HFFc6 (cell line): Measurements from ENCODE around the gene SCN8A. TPM values are rescaled to one million over a fixed set of nuclear protein-coding genes. Genes with fewer than 3 reads are reported as not detected.
"Not testable (repeated sequence)": the region's sequence is repeated elsewhere in the genome, so short reads cannot be mapped to it uniquely, and the experiment has no call there.

Source experiments
- DNase-seq: peaks from one replicate; pipeline ENCODE4 v3.0.0-alpha.2; 2018
- H3K27ac Mint-ChIP-seq: 2 replicates; pipeline ENCODE4 v1.8.0; 2020; ENCODE audit warnings: mild to moderate bottlenecking, mixed read lengths
- H3K27me3 Mint-ChIP-seq: 2 replicates; pipeline ENCODE4 v1.8.0; 2021; ENCODE audit warnings: mild to moderate bottlenecking, moderate library complexity, mixed read lengths; ENCODE audit not compliant: insufficient read depth
- H3K36me3 Mint-ChIP-seq: 2 replicates; pipeline ENCODE4 v1.8.0; 2021; ENCODE audit warnings: low read depth, mixed read lengths
- H3K4me1 Mint-ChIP-seq: 2 replicates; pipeline ENCODE4 v1.8.0; 2020; ENCODE audit warnings: low read depth, mixed read lengths
- H3K4me3 Mint-ChIP-seq: 2 replicates; pipeline ENCODE4 v1.8.0; 2020; ENCODE audit warnings: mild to moderate bottlenecking, moderate library complexity, mixed read lengths
- H3K9me3 Mint-ChIP-seq: 2 replicates; pipeline ENCODE4 v1.8.0; 2020; ENCODE audit warnings: mild to moderate bottlenecking, mixed read lengths
- total RNA-seq, 6 experiments: library from RNA; stranded (reverse); fragmentation: NEBNext Ultra II Directional; extraction: Animal tissue kit (Norgen Biotek cat#: 25700); gene quantifications; 2 replicates in 1 of 6; 3 replicates in 5 of 6; pipeline ENCODE4 v1.2.3, GENCODE V29; 2021
- TF ChIP-seq, protein P1 (sequence below): fragments of 200-600 bp; sonication (generic); IDR thresholded peaks from 2 replicates; pipeline ENCODE4 v1.5.0; 2021; ENCODE audit warnings: antibody characterized with exemption, mild to moderate bottlenecking

Gene SCN8A
- total RNA-seq, 6 experiments from 2014 or later: 13.4 to 16.0 (median 15.3) TPM

DNA sequence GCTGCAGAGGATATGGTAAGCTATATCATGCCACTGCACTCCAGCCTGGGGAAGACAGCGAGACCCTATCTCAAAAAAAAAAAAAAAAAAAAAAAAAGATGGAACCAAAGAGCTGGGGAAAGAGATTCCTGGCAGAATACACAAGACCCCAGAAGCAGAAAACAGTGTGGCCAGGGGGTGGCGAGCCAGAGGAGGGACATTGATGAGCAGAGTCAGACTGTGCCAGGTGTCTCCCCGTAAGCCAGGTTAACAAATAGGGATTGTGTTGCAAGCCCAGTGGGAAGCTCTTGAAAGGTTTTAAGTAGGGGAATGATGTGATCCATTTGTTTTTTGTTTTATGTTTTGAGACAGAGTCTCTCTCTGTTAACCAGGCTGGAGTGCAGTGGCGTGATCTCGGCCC is 201.4 kb downstream of the SCN8A start:
- Mint-ChIP-seq H3K36me3 (peaks cover 81% of the 10 kb centered on the region), H3K9me3 (no peaks in the 10 kb centered on the region), H3K27ac (no peak overlapping the region), H3K4me3 (no peak overlapping the region), H3K27me3 (no peaks in the 10 kb centered on the region; the same call in 1 of the 2 replicates), H3K4me1 (peaks cover 43% of the 10 kb centered on the region)
- TF ChIP-seq, protein P1, sequence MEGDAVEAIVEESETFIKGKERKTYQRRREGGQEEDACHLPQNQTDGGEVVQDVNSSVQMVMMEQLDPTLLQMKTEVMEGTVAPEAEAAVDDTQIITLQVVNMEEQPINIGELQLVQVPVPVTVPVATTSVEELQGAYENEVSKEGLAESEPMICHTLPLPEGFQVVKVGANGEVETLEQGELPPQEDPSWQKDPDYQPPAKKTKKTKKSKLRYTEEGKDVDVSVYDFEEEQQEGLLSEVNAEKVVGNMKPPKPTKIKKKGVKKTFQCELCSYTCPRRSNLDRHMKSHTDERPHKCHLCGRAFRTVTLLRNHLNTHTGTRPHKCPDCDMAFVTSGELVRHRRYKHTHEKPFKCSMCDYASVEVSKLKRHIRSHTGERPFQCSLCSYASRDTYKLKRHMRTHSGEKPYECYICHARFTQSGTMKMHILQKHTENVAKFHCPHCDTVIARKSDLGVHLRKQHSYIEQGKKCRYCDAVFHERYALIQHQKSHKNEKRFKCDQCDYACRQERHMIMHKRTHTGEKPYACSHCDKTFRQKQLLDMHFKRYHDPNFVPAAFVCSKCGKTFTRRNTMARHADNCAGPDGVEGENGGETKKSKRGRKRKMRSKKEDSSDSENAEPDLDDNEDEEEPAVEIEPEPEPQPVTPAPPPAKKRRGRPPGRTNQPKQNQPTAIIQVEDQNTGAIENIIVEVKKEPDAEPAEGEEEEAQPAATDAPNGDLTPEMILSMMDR: no peak
- DNase-seq: no peak

DNA sequence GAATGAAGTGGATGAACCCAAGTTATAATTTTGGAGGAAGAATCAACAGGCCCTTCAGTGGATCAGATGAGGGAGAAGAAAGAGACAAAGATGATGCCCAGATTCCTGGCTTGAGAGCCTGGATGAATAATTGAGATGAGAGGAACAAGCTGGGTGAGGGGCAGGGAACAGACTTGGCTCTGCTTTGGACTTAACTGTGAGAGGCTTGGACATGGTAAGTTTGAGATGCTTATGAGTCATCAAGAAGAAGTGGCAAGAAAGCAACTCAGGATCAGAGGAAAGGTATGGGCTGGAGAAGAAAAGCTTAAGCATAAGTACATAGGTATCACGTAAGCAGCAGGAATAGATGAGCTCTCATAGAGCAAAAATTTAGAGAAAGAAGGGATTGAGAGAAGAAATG is 202.2 kb downstream of the SCN8A start:
- DNase-seq: peak; percentile 65
- TF ChIP-seq, protein P1: no peak
- Mint-ChIP-seq H3K9me3 (no peaks in the 10 kb centered on the region), H3K36me3 (peaks cover 82% of the 10 kb centered on the region), H3K4me3 (no peak overlapping the region), H3K27ac (peak overlapping the region; percentile 29), H3K4me1 (peaks cover 37% of the 10 kb centered on the region), H3K27me3 (no peaks in the 10 kb centered on the region)

DNA sequence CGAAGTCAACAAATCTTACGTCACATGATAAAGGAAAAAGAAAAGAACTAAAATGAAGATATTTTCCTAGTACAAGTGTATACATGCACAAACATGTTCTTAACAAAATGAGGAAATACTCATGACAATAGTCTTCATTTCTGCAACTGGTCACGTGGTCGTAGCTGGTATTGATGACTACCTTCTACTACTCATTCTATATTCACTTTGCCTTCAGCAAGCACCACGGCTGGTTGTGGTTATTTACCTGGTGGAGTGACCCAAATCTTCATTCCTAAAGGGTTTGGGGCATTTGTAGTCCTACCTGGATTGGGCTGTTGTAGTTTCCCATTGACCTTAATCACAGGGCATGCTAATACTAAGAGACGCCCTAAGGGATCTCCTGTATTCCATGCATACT is 206.3 kb downstream of the SCN8A start:
- Mint-ChIP-seq H3K4me3 (no peak overlapping the region), H3K36me3 (peaks cover 79% of the 10 kb centered on the region), H3K27me3 (peaks cover 2% of the 10 kb centered on the region; the same call in 1 of the 2 replicates), H3K27ac (no peak overlapping the region), H3K4me1 (peaks cover 41% of the 10 kb centered on the region), H3K9me3 (no peaks in the 10 kb centered on the region)
- TF ChIP-seq, protein P1: no peak
- DNase-seq: no peak

DNA sequence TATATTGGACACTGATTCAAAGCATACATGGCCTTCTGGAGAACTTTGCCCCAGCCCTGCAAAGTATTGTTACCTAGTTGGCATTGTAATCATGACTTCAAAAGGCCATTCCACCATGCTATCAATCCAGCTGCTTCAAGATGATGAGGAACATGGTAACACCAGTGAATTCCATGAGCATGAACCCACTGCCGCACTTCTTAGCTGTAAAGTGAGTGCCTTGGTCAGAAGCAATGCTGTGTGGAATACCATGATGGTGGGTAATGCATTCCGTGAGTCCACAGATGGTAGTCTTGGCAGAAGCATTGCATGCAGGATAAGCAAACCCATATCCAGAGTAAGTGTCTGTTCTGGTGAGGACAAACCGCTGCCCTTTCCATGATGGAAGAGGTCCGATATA is 207.0 kb downstream of the SCN8A start:
- H3K27ac Mint-ChIP-seq, H3K27me3 Mint-ChIP-seq, DNase-seq, H3K4me3 Mint-ChIP-seq, H3K9me3 Mint-ChIP-seq: not testable (repeated sequence)
- Mint-ChIP-seq H3K4me1 (peaks cover 34% of the 10 kb centered on the region), H3K36me3 (peaks cover 77% of the 10 kb centered on the region)

DNA sequence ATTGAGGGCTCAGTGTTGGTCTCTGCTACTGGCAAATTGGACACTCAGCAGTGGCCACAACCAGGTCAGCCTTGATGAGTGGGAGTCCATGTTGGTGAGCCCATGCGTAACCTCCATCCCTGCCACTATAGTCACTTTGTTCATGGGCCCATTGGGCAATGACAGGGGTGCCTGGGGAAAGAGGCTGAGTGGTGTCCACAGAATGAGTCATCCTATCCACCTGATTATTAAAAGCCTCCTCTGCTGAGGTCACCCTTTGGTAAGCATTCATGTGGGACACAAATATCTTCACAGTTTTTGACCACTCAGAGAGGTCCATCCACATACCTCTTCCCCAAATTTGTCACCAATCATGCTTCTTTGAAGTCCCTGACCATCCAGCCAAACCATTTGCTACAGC is 207.5 kb downstream of the SCN8A start:
- Mint-ChIP-seq H3K4me1 (peaks cover 29% of the 10 kb centered on the region), H3K4me3 (no peak overlapping the region), H3K27me3 (peaks cover 2% of the 10 kb centered on the region; the same call in 1 of the 2 replicates), H3K27ac (no peak overlapping the region), H3K36me3 (peaks cover 77% of the 10 kb centered on the region), H3K9me3 (no peaks in the 10 kb centered on the region)
- no peak for DNase-seq
- TF ChIP-seq, protein P1: no peak

DNA sequence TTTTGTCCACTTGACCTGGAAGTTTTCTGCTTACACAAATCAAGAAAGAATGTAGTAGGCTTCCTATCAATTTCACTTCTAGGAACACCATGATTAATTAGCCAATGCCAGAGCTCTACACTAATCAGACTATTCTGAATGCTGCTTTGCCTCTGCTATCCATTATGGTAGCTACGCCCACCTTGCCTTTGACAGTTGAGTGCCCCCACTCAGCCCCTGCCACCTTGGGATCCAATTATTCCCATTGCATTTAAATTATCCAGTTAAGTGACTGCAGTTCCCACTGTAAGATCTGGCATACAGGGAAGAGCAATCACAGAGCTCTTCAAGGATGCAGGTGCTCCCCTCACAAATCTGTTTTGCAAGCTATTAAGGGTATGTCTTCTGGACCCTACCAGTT is 210.0 kb downstream of the SCN8A start:
- DNase-seq: no peak
- Mint-ChIP-seq H3K4me3 (no peak overlapping the region), H3K27ac (no peak overlapping the region; the same call in 1 of the 2 replicates), H3K9me3 (no peaks in the 10 kb centered on the region), H3K27me3 (peaks cover 2% of the 10 kb centered on the region; the same call in 1 of the 2 replicates), H3K4me1 (peaks cover 27% of the 10 kb centered on the region), H3K36me3 (peaks cover 62% of the 10 kb centered on the region)
- TF ChIP-seq, protein P1: no peak
